HG02981 (cell line): ENCODE data around the gene MIGA2.
A peak's percentile ranks its signal among the peaks of the same experiment; 100 is the strongest.
"Not testable (repeated sequence)": the region's sequence is repeated elsewhere in the genome, so short reads cannot be mapped to it uniquely, and the experiment has no call there.

Source experiments
- ATAC-seq: cut with Tn5 transposase; IDR thresholded peaks from one replicate; pipeline ENCODE4 v1.9.1; 2021; ENCODE audit warnings: mild to moderate bottlenecking, moderate library complexity; ENCODE audit not compliant: unreplicated experiment

The MIGA2 gene, protein sequence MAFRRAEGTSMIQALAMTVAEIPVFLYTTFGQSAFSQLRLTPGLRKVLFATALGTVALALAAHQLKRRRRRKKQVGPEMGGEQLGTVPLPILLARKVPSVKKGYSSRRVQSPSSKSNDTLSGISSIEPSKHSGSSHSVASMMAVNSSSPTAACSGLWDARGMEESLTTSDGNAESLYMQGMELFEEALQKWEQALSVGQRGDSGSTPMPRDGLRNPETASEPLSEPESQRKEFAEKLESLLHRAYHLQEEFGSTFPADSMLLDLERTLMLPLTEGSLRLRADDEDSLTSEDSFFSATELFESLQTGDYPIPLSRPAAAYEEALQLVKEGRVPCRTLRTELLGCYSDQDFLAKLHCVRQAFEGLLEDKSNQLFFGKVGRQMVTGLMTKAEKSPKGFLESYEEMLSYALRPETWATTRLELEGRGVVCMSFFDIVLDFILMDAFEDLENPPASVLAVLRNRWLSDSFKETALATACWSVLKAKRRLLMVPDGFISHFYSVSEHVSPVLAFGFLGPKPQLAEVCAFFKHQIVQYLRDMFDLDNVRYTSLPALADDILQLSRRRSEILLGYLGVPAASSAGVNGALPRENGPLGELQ

GRCh38 chr9:129036241-129036922 lies at the start of gene MIGA2:
MIGA2 (plus strand) TSS chr9:129036626; CDS start chr9:129040595, 3,969 bp downstream.
- peak; percentile 96 for ATAC-seq

- no peak for ATAC-seq
Measured at GRCh38 chr9:128986671-128987070, 49.8 kb upstream of the MIGA2 start.

DNA sequence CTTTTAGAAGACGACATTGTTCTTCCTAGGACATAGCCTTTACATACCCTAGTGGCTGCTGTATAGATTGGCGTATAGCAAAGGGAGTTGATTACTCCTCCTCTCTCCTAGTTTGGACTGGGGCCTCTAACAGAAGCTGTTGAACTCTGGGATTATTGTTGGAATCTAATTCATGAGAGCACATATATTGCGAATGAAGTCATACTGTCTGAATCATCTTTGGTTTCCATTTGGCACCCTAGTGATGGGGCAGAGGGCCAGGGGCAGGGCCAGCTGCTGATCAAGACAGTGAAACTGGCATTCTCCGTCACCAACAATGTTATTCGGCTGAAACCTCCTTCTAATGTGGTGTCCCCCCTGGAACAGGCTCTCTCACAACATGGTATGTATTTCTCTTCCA lies 48.6 kb upstream of the MIGA2 start:
- ATAC-seq: no peak

GRCh38 chr9:128992995-128993394 lies 43.4 kb upstream of the MIGA2 start:
- no peak for ATAC-seq

DNA sequence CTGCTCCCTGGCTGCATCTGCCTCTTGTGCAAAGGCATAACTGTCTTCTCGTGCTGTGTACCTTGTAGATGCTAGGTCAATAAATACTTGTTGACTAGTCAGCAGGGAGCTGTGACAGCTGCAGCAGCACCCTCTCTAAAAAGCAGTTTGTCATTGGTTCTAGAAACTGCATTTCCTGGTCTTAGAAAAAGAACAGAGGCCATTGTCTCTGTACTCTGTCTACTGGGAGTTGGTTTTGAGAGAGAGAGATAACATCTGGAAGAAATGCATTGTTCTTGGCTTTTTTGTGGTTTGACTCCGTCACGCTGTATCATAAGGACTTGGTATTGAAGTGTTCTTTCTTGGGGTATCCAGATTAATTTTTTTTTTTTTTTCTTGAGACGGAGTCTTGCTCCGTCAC lies 40.6 kb upstream of the MIGA2 start:
- ATAC-seq: no peak

- no peak for ATAC-seq
Measured at GRCh38 chr9:128998462-128998861, 38.0 kb upstream of the MIGA2 start.

DNA sequence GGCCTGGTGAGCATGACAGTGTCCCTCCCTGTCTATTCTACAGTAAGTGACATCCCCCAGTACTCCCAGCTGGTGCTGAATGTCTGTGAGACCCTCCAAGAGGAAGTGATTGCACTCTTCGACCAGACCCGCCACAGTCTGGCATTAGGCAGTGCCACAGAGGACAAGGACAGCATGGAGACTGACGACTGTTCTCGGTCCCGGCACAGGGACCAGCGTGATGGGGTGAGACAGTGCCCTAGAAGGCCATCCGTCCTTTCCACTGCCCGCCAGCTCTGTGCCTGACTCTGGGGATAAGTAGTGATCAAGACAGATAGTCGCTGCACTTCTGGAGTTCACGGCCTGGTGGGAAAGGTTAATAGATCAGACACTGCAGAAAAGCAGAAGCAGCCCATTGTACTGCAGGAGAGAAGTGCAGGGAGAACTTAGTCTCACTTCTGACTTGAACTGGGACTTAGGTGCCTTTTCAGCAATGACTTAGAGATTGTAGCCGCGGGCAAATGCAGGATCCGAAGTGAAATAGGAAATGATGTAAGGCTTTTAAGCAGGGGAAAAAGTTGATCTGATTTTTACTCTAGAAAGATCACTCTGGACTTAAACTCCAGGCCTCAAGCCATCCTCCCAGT lies 36.7 kb upstream of the MIGA2 start:
- no peak for ATAC-seq

GRCh38 chr9:129001504-129002325 lies 34.7 kb upstream of the MIGA2 start:
- no peak for ATAC-seq

GRCh38 chr9:129002992-129003391 lies 33.4 kb upstream of the MIGA2 start:
- no peak for ATAC-seq

GRCh38 chr9:129004173-129004572 lies 32.3 kb upstream of the MIGA2 start:
- ATAC-seq: not testable (repeated sequence)

GRCh38 chr9:129005336-129005997 lies 31.0 kb upstream of the MIGA2 start:
- no peak for ATAC-seq

- ATAC-seq: no peak
Measured at GRCh38 chr9:129006328-129007034, 29.9 kb upstream of the MIGA2 start.

DNA sequence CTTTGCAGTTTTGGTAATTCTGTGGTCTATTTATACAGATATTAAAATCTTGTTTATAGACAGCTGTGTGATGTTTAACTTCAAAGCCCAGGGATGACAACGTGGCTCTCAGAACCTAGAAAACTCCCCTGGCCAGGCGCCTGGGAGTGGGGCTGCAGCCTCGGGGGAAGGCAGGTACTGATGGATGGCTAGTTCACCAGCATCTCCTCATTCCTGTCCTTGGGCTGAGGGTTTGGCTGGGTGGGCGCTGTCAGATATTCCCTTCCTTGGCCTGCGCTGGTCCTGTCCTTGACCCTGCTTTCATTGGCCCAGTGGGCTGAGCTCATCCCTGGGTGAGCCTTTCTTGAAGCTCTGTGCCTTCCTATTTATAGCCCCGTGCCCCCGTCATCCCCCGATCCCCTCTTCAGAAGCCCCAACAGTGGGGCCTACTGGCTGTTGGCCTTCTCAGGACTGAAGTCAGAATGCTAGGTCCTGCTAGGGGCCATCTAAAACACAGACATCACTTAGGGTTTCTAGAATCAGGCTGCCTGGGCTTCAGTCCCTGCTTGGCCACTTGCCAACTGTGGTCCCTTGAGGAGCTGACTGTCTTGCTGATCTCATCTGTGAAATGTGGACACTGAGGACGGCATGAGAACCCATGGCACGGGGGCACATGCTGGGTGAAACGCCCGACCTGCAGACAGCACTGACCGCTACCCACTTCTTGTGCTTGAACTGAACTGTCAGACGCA lies 29.2 kb upstream of the MIGA2 start:
- no peak for ATAC-seq

DNA sequence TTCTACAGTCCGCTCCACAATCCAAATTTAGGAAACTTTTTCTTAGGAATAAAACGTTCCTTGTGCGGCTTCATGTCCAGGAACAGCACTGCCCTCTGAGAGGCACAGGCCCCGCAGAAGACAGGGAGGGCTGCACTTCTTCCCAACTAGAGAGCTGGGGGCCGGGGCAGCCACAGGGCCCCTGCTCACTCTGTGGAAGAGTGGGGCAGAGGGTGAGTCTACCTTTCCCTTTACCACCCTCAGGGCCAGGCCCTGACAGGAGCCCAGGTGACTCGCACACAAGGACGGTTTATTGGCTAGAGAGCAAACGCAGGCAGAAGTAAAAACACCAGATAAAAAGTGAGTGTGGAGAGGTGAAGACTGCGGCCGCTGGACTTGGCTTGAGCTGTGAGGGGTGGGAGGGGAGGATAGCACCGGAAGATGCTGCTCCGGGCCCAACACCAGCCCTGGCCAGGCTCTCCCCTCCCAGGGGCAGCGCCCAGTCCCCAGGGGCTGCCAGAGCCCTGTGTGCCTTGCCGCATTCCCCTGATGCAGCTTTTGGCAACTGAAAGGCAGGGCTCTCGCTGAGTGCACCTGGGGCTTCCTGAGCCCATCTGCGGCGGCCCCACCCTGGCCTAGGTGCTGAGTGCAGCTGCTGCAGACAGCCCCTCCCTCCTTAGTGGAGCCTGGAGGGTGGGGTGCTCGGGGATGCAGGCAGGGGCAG lies 28.5 kb upstream of the MIGA2 start:
- ATAC-seq: no peak

DNA sequence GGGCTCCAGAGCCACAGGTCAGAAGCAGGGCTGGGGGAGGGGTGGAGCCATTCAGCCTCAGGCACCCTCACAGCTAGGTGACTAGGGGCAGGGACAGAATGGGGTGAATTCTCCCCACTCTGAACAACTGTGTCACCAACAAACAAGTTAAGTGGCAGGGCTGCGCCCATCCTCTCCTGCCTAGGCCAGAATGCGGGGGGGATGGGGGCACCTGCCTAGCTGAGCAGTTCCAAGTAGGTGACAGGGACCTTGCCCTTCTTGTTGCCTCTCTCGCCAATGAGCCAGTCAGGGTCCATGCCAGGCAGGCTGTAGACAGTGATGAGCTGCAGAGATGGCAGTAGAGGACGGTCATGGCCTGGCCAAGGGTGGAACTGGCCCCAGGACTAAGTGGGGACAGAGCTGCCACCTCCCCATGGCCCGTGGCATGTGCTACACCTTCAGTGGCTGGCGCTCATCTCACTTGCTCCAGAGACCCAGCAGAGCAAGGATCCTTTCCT lies 27.9 kb upstream of the MIGA2 start:
- no peak for ATAC-seq

DNA sequence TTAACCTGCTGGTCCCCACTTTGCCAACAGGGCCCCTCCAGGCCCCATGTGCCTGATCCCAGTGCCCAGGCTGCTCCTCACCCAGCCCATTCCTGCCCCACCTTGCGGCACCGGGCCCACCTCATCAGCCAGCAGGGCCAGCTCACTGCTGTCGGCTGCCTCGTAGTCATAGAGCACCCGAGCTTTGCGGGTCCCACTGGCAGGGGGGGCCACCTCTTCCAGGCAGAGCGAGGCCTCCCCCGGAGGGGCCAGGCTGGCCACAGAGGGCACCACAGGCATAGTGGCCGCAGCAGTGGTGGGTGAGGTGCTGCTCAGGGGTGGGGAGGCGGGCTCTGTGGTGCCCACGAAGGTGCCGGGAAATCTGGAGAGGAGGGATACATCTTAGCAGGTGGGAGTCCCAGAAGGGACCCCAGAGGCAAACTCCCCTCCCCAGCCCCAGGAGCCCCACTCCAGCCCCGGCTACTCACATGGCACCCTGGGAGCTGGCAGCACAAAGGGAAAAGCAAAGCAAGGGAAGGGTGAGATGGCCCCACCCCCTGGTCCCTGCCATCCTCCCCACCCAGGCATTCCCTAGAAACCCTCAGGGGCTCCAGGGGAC lies 27.3 kb upstream of the MIGA2 start:
- no peak for ATAC-seq

DNA sequence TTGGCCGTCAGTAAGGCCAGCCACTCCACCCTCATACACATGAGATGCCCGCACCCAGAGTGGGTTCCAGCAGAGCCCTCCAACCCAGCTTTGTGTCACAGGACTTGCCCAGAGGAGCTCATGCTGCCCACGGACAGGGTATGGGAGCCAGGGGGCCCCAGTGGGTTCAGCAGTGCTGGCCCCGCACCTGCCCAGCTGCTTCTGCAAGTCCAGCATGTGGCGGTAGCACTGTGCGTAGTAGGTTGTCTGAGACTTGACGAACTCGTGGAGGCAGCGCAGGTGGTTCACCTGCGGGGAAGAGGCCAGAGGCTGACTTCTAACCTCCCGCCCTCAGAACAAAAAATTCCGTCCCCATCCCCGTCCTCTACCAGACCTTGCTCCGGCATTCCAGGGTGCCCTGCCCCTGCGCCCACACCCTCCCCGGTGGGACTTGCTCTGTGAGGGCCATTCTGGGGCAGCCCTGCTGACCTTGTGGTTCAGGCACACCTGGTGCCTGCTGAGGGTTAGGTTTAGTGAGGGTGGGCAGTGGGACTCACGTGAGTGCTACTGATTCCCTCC lies 26.8 kb upstream of the MIGA2 start:
- no peak for ATAC-seq
